Measurements from ENCODE around the gene MAD2L1BP.

MAD2L1BP gene

DNA sequence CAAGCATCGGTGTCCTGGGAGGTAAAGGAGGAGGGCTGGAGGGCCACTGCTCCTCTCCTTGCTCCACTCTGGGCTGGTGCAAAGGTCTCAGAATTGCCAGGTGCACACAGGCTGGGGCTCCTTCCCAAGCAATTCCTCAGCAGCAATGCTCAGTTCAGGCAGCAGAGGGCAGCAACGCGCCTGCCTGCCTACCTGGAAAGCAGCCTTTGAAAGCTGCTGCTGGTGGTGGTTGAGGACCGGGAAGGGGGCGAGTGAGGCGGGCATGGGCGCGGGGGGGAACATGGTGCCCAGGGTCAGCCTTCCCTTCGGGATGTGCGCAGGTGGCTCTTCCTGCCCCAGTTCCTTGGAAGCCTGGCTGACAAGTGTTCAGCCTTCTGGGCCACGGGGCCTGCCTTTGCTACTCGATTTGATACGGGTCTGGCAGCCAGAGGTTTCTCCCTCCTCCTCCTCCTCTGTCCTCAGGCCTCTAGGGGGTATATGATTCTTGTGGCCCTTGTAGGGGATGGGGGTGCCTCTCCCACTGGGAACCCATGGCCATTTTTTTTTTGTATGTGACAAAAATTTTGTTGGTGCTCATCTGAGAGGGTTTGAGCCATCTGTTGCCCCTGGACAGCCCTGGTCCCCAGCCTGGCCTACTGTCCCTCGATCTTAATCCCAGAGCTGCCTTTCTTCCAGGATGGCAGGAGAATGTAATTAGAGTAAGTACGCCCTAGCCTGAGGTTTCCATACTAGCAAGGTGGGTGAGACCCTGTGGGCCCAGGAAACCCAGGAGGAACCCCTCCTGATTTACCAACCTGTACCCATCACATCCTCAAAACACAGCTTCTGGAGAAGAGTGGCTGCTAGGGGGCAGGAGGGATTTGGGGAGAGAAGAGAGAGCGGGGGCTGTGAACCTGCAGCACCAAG lies 31.9 kb downstream of the MAD2L1BP start:
- DNase-seq: peak; percentile 39

- DNase-seq: peak; percentile 29
Measured at GRCh38 chr6:43668151-43669028, 32.8 kb downstream of the MAD2L1BP start.

DNA sequence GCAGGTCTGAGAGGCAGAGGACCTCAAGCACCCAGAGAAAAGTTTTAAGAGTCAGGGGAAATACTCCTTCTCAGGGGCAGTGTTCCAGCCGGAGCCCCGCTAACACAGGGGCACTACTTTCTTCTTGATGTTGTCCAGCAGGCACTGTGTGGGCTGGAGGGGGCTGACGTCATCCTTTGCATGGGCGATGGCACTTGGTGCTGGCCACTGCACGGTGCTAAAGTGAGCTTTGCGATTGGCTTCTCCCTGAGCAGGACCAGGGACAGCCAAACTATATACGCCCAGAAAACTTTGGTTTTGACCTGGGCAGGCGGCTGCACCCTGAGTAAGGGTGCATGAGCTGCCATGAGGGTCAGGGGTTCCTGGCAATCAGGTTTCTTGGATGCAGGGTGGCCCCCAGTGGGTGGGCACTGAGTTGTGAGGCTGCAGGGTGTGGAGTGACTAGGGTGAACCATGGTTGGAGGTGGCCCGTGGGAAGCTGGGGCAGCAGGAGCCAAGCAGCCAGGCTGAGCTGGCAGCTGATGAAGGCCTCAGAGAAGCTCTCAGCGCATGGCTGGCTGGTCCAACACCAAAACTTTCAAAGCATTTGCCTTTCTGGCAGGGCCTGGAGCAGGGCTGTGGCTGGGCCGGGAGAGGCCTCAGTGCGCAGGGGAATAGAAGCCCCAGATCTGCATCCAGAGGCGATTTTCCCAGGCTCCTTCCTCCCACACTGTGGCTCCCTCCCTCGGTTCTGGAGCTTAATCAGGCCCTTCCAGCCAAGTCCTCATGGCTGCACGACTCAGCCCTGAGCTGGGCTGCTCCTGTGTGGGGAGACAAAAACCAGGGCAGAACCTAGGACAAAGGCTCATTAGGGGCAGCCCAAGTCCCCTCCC lies 33.6 kb downstream of the MAD2L1BP start:
- no peak for DNase-seq

DNA sequence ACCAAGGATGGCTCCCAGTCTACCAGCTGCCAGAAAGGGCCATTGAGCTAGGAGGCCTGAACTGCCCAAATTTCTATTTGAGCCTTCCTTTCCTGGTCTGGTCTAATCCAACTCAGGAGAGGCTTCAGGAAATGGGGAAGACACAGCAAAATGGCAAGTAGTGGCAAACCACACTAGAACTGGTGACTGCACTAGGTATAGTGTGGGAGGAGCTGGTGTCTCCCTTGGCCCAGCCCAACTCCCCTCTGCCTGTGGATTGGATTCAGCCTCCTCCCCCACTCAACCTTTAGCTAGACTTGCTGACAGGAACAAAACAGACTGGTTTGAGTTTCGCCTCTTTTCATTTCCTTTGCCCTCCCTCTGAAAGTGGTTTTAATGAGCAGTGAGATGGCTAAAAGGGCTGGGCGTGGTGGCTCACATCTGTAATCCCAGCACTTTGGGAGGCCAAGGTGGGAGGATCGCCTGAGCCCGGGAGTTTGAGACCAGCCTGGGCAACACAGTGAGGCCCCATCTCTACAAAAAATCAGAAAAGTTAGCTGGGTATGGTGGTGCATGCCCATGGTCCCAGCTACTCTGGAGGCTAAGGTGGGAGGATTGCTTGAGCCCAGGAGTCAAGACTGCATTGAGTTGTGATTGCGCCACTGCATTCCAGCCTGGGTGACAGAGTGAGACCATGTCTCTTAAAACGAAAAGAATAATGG lies 34.4 kb downstream of the MAD2L1BP start:
- DNase-seq: no peak

GRCh38 chr6:43670623-43670986 lies 35.0 kb downstream of the MAD2L1BP start:
- no peak for DNase-seq

- DNase-seq: no peak
Measured at GRCh38 chr6:43671011-43671800, 35.6 kb downstream of the MAD2L1BP start.

DNA sequence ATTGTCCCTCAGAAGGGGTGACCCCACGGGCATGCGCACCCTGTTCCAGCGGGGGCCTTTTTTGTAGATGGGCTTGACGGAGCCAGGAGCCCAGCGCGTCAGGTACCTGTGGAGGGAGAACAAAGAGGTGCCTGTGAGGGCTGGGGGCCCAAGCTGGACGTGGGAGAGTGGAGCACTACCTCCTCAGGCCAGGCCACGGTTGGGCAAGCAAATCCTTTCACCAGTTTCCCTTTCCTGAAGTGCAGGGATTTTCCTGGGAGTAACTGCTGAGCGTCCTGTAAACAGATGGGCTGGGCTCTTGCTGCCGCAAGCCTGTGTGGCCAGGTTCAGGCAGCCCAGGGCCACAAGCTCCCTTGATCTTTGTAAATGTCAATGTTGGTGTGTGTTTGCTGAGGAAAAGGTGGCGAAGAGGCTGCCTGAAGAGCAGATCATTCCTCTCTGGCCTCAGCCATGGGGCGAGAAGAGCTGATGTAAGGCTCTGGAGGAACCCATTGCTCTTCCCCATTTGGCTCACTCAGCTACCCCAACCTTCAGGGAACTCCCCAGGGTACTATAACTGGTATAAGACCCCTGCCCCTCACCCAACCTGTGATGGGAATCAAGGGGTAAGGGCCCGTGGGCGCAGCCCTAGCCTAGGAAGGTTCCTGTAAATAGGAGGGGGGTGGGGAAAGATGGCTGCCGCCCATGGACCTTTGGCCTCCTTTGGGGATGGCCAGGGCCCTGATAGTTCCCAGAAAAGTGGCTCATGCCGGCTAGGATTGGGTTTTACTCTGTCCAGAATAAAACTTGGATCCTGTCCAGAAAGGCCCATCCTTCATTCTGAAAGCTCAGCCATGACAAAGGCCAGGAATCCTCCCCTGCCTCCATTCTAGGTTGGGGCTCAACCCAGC lies 36.4 kb downstream of the MAD2L1BP start:
- DNase-seq: no peak

- DNase-seq: peak; percentile 17
Measured at GRCh38 chr6:43673444-43674084, 37.9 kb downstream of the MAD2L1BP start.

GRCh38 chr6:43674291-43674690 lies 38.7 kb downstream of the MAD2L1BP start:
- no peak for DNase-seq

DNA sequence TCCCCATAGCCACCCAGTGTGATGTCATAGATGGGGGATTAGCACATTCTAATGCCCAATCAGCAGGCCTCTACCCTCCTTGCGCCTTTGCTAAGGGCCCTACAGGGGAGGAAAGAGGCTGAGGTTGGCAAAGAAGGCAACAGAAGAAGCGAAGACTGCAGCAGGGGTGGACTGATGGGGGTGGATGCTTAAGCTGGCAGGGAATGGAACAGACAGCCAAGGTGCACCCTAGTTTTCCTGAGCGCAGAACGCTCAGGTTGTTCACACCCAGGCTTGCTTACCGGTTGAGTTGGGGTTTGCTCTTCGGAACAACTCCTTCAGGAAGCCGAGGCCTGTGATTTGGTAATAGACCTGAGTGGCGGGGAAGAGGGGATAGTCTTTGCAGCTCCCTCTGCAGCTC lies 39.3 kb downstream of the MAD2L1BP start:
- DNase-seq: no peak

DNA sequence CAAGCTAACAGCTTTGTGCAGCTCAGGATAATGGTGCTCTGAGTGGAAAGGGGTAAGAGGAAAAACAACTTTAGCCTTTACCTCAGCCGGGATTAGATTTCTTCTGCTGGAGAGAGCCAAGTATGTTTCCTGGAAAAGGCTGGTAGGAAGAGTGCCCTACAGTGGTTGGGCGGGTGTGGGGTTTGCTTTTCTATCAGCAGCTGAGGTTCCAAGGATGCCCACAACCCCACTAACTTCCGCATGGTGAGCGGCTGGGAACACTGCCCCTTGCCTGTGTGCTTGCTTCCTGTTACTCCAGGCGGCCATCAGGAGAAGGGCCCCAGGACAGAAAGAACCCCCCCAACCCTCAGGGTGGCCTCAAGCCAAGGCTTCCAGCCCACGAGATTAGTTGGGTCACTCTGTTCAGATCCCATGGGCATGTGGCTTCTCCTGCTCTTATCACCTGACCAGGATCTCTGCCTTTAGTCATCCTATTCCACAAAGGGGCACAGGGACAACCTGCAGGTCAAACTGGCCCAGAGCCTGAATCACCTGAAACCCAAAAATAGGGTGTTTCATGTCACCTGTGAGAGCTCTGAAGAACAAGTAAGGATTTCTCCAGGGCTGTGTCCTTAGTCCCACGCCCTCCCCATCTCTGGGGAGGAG lies 41.4 kb downstream of the MAD2L1BP start:
- no peak for DNase-seq

- DNase-seq: no peak
Measured at GRCh38 chr6:43677759-43678158, 42.1 kb downstream of the MAD2L1BP start.

- DNase-seq: no peak
Measured at GRCh38 chr6:43678341-43678740, 42.7 kb downstream of the MAD2L1BP start.

DNA sequence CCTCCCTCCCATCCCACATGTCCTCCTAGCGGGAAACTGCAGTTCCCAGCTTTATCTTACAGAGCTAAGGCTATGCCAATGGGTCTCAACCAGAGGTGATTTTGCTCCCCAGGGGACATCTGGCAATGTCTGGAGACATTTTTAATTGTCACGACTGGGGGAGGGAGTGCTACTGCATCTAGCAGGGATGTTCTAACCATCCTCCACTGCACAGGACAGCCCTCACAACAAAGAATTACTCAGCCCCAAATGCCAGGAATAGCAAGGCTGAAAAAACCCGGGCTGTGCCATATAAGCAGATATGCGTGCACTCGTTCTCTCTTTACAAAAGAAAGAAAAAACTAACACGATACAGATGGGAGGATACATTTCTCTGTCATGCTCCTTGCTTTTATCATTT lies 43.4 kb downstream of the MAD2L1BP start:
- no peak for DNase-seq

DNA sequence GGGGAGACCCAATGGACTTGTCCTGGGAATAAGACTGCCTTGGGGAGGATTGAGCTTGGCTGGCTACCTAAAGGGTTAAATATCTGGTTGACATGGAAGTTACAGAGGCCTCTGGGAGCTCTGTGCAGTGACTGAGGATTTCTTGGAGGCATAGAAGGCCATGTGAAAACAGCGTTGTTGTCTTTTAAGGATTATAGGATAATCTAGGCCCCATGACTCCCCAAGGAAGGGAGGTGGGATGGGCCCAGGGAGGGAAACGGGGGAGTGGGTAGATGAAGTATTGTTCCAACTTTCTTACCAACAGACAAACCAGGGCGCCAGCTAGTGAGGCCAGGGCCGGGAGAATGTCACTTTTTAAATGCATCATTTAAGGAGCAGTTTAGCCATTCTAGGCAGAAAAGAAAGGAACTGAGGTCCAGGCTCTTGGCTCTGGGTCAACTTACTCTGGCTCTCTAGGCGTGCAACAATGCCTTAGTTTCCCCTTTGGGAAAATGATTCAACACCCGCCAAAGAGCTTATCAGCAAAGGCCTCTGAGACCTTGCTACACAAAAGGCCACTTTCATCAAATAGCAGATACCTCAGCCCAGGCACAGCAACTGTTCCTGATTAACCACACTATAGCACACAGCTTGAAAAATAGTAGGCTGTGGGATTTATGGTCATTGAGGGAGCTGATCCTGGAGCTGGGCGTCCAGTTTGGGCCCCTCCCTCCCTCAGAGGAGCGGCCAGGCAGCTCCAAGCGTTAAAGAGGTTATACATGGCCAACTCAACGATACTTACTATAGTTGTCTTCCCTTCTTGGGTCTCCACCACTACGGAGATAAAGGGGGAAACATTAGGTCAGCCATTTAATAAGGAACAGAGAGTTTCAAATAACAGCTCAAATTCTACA lies 44.9 kb downstream of the MAD2L1BP start:
- no peak for DNase-seq

DNA sequence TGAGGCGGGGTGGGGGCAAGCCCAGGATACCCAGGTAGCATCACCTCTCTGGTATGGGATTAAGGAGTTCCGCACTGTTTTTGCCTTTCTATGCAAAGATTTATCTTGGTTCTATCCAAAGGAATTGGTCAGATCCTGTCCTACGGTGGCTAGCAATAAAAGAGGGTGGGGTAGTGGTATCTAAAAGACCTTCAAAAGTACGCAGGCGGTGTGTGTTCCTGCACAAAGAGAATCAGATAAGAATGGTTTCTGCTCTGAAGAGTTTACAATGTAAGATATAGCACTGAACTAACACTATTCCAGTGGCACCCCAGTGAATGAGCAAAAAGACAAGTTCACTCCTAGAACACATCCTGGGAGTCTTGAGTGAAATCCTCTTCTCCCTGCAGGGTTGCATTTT lies 45.7 kb downstream of the MAD2L1BP start:
- DNase-seq: no peak

DNA sequence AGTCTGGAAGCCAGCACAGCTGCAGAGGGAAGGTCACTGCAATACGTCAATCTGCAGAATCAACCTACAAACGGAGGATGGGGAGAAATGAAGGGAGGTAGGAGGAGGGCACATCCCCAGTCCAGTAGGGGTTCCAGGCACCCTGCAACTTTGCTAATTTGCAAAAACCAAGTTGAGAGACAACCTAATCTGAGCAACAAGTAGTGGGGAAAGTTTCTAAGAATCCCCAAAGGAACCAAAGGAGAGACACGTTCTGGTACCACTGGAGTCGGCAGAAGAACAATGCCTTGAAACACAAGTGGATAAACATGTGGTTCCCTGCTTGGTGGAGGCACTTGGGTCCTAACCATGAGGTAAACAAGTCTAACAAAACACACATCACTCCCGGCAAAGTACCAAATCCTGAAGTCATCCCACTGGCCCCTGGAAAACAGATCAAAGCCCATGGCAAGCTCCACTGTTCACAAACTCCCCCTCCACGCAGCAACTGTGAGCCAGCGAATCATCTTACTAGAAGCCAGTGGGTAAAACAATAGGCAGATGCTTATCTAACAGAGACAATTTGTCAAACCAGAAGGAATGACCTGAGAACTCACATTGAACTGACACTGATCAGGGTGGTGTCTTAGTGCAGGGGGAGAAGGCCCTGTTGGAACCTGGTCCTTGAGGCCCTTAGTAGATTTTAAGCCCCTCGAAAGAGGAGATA lies 47.2 kb downstream of the MAD2L1BP start:
- DNase-seq: no peak
